GM10248 (cell line): ENCODE measurements around the gene PHACTR1.

Source experiments
- CTCF ChIA-PET: fragments of 300-600 bp; sonication (Branson Sonifier 250); formaldehyde crosslinking; extraction: SDS; loops from one replicate; lab custom pipeline; 2021; ENCODE audit warnings: antibody characterized with exemption; lab: Yijun Ruan, JAX
- POLR2A ChIA-PET: fragments of 350-650 bp; sonication (Branson Sonifier 250); formaldehyde crosslinking; extraction: SDS; loops from one replicate; lab custom pipeline; 2020; ENCODE audit warnings: antibody characterized with exemption; lab: Yijun Ruan, JAX
- DNase-seq: peaks from one replicate; pipeline ENCODE4 v3.0.0; 2012; ENCODE audit errors: extremely low spot score
- TF ChIP-seq, protein P1 (sequence below): IDR thresholded peaks from 2 replicates; pipeline ENCODE4 v1.5.1; 2012; ENCODE audit warnings: mild to moderate bottlenecking, low read depth; ENCODE audit errors: extremely low read depth, missing control alignments, control extremely low read depth

PHACTR1 gene

DNA sequence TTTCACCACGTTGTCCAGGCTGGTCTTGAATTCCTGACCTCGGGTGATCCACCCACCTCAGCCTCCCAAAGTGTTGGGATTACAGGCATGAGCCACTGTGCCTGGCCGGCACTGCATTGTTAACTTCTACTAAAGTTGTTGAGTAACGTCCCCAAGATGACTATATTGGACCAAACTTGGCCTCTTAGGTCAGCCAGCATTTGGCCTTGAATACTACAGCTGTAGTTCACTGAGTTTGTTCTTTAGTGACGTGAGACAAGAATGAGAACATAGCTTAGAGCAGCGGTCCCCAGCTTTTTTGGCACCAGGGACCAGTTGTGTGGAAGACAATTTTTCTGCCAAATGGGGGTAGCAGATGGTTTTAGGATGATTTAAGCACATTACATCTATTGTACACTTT lies 374.6 kb downstream of the PHACTR1 start:
- DNase-seq = no peak
- ChIA-PET POLR2A (no interaction called here), CTCF (interaction anchor here (1.0 to 1.6 kb wide), 2 partner anchors 14 to 31 kb away, joined by 3 read pairs; no protein-coding TSS in a partner anchor)
- TF ChIP-seq, protein P1, sequence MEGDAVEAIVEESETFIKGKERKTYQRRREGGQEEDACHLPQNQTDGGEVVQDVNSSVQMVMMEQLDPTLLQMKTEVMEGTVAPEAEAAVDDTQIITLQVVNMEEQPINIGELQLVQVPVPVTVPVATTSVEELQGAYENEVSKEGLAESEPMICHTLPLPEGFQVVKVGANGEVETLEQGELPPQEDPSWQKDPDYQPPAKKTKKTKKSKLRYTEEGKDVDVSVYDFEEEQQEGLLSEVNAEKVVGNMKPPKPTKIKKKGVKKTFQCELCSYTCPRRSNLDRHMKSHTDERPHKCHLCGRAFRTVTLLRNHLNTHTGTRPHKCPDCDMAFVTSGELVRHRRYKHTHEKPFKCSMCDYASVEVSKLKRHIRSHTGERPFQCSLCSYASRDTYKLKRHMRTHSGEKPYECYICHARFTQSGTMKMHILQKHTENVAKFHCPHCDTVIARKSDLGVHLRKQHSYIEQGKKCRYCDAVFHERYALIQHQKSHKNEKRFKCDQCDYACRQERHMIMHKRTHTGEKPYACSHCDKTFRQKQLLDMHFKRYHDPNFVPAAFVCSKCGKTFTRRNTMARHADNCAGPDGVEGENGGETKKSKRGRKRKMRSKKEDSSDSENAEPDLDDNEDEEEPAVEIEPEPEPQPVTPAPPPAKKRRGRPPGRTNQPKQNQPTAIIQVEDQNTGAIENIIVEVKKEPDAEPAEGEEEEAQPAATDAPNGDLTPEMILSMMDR = no peak

DNA sequence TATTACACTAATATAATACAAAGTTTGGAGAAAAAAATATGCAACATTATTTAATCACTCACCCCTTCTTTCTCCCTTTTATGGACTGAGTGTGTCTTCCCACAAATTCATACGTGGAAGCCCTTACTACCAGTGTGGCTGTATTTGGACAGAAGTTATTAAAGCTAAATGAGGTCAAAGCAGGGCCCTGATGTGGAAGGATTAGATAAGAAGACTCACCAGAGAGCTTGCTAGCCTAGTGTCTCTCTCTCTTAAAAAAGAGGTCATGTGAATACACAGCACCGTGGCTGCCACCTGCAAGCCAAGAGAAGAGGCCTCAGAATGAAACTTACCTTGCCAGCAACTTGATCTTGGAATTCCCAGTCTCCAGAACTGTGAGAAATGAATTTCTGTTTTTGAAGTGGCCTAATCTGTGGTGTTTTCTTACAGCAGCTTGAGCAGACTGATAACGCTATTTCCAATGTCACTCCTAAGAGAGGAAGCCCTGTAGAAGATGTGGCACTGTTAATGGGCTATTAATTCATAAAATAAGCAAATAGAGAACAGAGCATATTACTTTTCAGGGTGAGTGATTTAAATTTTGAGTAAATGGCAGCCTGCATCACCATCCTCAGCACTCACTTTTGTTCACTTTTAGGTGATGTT lies 378.3 kb downstream of the PHACTR1 start:
- DNase-seq = no peak
- ChIA-PET POLR2A (no interaction called here), CTCF (no interaction called here)
- TF ChIP-seq, protein P1 = no peak

DNA sequence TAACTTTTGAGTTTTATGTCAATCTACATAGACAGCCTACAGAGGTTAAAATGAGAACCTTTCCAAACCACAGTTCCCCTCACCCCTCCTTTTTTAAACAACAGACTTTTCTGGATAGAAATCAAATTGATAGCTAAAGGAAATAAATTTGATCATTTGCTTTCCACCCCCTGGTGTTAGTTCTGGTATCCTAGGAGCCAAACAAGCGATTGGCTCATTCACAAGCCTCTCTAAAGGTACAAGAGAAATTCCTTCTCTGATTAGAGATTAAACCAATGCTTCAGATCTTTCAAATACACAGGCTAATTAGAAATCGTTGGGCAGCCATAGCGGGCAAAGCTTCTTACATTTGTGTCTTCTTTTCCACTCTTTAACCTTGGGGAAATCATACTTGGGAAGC lies 379.5 kb downstream of the PHACTR1 start:
- ChIA-PET CTCF (interaction anchor here (1.0 kb wide), 1 partner anchor 14 kb away, joined by 3 read pairs; no protein-coding TSS in a partner anchor), POLR2A (no interaction called here)
- TF ChIP-seq, protein P1 = no peak
- DNase-seq = no peak

DNA sequence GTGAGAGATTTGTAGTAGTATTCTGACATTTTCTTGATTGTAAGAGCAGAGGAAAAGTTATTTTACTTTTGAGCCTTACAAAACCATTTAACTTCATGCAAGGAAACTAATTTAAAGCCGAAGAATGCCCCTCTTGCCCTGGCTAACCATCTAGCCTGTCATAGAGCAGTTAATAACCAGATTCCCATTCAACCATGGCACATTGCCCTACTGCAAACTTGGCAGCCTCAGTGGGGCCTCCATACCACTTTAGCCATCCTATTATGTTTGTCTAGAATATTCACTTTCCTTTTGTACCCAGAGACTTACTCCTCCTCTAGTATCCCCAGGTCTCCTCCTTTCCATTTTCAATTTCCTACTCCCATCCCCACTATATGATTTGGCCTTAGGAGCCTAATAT lies 380.9 kb downstream of the PHACTR1 start:
- POLR2A ChIA-PET = no interaction called here
- TF ChIP-seq, protein P1 = no peak
- no peak for DNase-seq
- CTCF ChIA-PET = no interaction called here

DNA sequence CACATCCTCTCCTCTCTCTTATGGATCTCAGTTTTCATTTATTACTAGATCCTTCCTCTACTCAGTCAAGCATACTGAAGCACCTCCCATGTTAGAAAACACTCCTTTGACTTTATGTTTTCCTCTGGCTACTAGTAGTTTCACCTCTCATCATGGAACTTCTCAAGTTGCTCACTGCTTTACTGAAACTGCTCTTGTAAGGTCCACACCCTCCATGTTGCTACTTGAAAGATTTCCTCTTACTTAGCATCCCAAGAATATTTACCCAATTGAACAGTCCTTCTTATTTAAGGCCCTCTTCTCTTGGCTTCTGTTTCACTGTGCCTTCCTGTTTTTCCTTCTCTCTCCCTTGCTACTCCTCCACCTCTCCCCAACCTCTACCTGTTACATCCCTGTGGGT lies 381.4 kb downstream of the PHACTR1 start:
- POLR2A ChIA-PET = no interaction called here
- TF ChIP-seq, protein P1 = no peak
- no peak for DNase-seq
- CTCF ChIA-PET = no interaction called here

DNA sequence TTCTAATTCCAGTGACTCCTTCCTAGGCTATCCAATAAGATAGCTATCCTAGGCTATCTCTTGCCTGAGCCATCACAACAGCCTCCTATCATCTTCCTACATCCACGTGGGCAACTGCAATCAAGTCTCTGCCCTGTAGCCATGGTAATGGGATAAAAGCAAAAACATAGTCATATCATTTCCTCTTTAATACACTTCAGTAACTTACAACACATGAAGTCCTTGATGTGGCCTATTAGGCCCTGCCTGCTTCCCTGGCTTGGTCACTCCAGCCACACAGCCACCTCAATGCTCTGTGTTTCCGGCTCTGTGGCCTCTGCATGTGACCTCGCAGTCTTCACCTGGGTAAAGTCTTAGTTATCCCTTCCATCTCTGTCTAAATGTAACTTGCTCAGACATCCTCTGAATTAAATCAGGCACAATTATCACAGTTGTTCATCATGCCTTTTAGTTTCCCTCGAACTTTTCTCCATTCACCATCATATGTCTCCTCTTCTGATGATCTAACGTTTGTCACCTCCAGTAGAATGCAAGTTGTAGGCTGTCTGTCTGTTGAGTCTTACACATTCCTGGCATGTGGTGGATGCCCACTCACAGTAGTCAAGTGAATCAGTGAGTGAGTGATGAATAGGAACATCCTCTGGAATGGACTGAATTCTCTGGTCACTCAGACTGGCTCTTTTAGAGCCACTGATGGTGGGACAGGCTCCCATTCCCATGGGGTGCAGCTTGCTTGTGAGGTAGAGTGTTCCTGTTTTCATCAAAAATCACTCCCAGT lies 382.4 kb downstream of the PHACTR1 start:
- TF ChIP-seq, protein P1 = no peak
- CTCF ChIA-PET = no interaction called here
- POLR2A ChIA-PET = no interaction called here
- DNase-seq = no peak
